IPS-20b (cell line): Measurements from ENCODE around the gene NEUROD1.

ENCODE experiments used
- H3K27ac ChIP-seq: one replicate; pipeline ENCODE4 v1.5.1; 2013; ENCODE audit warnings: low read length
- H3K27me3 ChIP-seq: 2 replicates; pipeline ENCODE4 v1.6.1; 2013; ENCODE audit warnings: mild to moderate bottlenecking, low read length, inconsistent platforms; ENCODE audit not compliant: insufficient read depth
- H3K36me3 ChIP-seq: 2 replicates; pipeline ENCODE4 v1.6.1; 2013; ENCODE audit warnings: low read depth, mild to moderate bottlenecking, inconsistent platforms, low read length, moderate library complexity; ENCODE audit not compliant: insufficient read depth
- H3K4me1 ChIP-seq: 2 replicates; pipeline ENCODE4 v1.6.1; 2013; ENCODE audit warnings: mild to moderate bottlenecking, control low read depth, inconsistent platforms, low read length, moderate library complexity; ENCODE audit not compliant: insufficient read depth
- H3K4me3 ChIP-seq: 2 replicates; pipeline ENCODE4 v1.5.1; 2013; ENCODE audit warnings: mild to moderate bottlenecking, low read length, inconsistent platforms
- H3K9ac ChIP-seq: 2 replicates; pipeline ENCODE4 v1.6.1; 2013; ENCODE audit warnings: low read depth, mild to moderate bottlenecking, inconsistent platforms, low read length, moderate library complexity
- H3K9me3 ChIP-seq: 2 replicates; pipeline ENCODE4 v1.6.1; 2013; ENCODE audit warnings: mild to moderate bottlenecking, low read depth, low read length, inconsistent platforms; ENCODE audit not compliant: insufficient read depth

NEUROD1 gene

GRCh38 chr2:181628590-181629585 lies 51.4 kb downstream of the NEUROD1 start:
- no peaks in the 10 kb centered on the region for H3K27me3 ChIP-seq
- no peaks in the 10 kb centered on the region for H3K4me1 ChIP-seq
- no peak overlapping the region for H3K9ac ChIP-seq
- no peak overlapping the region for H3K27ac ChIP-seq
- no peaks in the 10 kb centered on the region for H3K9me3 ChIP-seq
- H3K4me3 ChIP-seq, result no peak overlapping the region
- no peaks in the 10 kb centered on the region for H3K36me3 ChIP-seq

GRCh38 chr2:181627545-181627944 lies 52.8 kb downstream of the NEUROD1 start:
- no peaks in the 10 kb centered on the region for H3K4me1 ChIP-seq
- H3K27me3 ChIP-seq, result no peaks in the 10 kb centered on the region
- H3K36me3 ChIP-seq, result no peaks in the 10 kb centered on the region
- no peak overlapping the region for H3K9ac ChIP-seq
- no peaks in the 10 kb centered on the region for H3K9me3 ChIP-seq
- no peak overlapping the region for H3K27ac ChIP-seq
- H3K4me3 ChIP-seq, result no peak overlapping the region

- Histone ChIP-seq H3K4me1 (no peaks in the 10 kb centered on the region), H3K36me3 (no peaks in the 10 kb centered on the region), H3K27me3 (no peaks in the 10 kb centered on the region), H3K27ac (no peak overlapping the region), H3K9me3 (no peaks in the 10 kb centered on the region), H3K9ac (no peak overlapping the region), H3K4me3 (no peak overlapping the region)
Observed at GRCh38 chr2:181626671-181627070, 53.6 kb downstream of the NEUROD1 start.
